Calu3 (cell line): ENCODE data around the gene NANOGP8. TPM values are rescaled to one million over a fixed set of nuclear protein-coding genes. Genes with fewer than 3 reads are reported as not detected.

Experiments
- BruUV-seq: library from RNA; stranded (reverse); fragments of 400-500 nt; replicated peaks from 2 replicates; lab custom pipeline; 2021; lab: Mats Ljungman, UMichigan
- CTCF ChIA-PET: fragments of 300-600 bp; sonication (Branson Sonifier 250); formaldehyde crosslinking; loops from one replicate; lab custom pipeline; 2022; ENCODE audit warnings: antibody characterized with exemption; lab: Charles Lee
- DNase-seq: peaks from one replicate; pipeline ENCODE4 v3.0.0; 2022
- H3K27ac Mint-ChIP-seq: one replicate; pipeline ENCODE4 v1.8.0; 2022; ENCODE audit warnings: mixed read lengths; ENCODE audit not compliant: unreplicated experiment
- H3K27me3 Mint-ChIP-seq: one replicate; pipeline ENCODE4 v1.8.0; 2022; ENCODE audit warnings: mixed read lengths; ENCODE audit not compliant: unreplicated experiment
- H3K36me3 Mint-ChIP-seq: one replicate; pipeline ENCODE4 v1.8.0; 2022; ENCODE audit warnings: mild to moderate bottlenecking, moderate library complexity, mixed read lengths; ENCODE audit not compliant: insufficient read depth, unreplicated experiment
- H3K4me1 Mint-ChIP-seq: one replicate; pipeline ENCODE4 v1.8.0; 2022; ENCODE audit warnings: mild to moderate bottlenecking, low read depth, mixed read lengths; ENCODE audit not compliant: unreplicated experiment
- H3K4me3 Mint-ChIP-seq: one replicate; pipeline ENCODE4 v1.8.0; 2022; ENCODE audit warnings: mild to moderate bottlenecking, low read depth, moderate library complexity, mixed read lengths; ENCODE audit not compliant: unreplicated experiment
- H3K9me3 Mint-ChIP-seq: one replicate; pipeline ENCODE4 v1.8.0; 2022; ENCODE audit warnings: low read depth, mixed read lengths; ENCODE audit not compliant: unreplicated experiment
- intact Hi-C: fragments of 100-400 bp; cut with micrococcal nuclease; formaldehyde crosslinking; loops from one replicate; pipeline ENCODE4 v1.10.0; 2022; ENCODE audit not compliant: unreplicated experiment
- total RNA-seq: library from RNA; stranded (reverse); gene quantifications from 2 replicates; pipeline ENCODE4 v1.2.3, GENCODE V29; 2022
- TF ChIP-seq, protein P1 (sequence below): fragments of 200-600 bp; IDR thresholded peaks from one replicate; pipeline ENCODE4 v1.8.0; 2022; ENCODE audit warnings: antibody characterized with exemption; ENCODE audit not compliant: unreplicated experiment

Gene NANOGP8
- total RNA-seq, 1 experiment from 2014 or later = not detected

DNA sequence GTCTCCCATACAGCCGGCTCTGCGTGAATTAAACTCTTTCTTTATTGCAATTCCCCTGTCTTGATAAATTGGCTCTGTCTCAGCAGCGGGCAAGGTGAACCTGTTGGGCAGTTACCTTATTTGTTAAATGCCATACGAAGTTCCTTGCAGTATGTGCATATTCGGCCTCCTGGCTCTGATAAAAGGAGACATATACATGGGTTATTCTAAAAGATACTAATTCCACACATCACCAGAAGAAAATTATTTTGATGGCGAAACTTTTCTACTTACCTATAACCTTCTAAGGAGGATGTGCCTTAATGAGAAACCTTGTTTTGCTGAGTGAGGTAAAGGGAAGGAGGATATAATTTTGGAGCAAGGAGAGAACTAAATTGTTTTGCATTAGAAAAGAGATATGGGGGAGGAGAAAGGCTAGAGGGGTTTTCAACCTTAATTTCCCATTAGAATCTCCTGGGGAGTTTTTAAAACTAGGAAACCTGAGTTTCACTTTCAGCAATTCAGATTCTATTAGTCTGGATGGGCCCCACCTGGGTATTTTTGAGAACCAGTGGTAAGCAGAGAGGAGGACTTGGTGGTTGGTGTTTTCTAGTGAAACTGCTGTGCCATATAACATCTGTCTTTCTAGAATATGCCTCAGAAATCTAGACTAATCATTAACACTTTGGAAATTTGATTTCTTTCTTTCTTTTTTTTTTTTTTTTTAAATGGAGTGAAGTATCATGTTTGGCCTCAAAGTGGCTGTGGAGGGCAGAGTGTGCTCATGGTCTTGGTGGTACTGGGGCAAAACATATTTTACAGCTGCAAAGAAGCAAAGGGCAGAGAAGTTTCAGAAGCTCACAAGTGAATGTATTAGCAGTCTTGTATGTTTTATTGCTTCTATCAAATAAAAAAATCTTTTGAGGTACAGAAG is 23.0 kb downstream of the NANOGP8 start:
- intact Hi-C loops = no loop called here

DNA sequence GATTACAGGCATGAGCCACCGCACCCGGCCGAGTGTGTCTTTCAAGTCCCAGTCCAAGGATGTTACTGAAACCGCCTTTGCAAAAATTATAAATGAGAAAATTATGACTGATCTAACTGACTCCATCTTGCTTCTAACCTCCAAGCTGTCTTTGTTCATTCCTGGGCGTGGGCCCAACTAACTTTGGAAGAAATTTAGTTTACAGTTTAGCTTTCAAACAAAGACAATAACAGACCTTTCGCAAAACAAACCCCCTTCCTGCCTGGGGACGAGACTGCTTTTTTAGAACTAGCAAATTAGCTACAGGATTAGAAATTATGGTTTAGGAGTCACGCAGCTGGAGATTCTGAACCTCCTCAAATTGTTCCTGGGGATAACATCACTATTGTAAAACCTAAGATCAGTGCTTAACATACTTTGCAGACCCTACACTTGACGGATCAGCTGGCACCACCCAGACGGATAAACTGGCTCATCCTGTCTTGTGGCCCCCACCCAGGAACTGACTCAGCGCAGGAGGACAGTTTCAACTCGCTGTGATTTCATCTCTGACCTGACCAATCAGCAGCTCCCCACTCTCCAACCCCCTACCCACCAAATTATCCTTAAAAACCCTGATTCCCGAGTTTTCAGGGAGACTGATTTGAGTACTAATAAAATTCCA is 23.8 kb downstream of the NANOGP8 start:
- CTCF ChIA-PET = no interaction called here
- TF ChIP-seq, protein P1, sequence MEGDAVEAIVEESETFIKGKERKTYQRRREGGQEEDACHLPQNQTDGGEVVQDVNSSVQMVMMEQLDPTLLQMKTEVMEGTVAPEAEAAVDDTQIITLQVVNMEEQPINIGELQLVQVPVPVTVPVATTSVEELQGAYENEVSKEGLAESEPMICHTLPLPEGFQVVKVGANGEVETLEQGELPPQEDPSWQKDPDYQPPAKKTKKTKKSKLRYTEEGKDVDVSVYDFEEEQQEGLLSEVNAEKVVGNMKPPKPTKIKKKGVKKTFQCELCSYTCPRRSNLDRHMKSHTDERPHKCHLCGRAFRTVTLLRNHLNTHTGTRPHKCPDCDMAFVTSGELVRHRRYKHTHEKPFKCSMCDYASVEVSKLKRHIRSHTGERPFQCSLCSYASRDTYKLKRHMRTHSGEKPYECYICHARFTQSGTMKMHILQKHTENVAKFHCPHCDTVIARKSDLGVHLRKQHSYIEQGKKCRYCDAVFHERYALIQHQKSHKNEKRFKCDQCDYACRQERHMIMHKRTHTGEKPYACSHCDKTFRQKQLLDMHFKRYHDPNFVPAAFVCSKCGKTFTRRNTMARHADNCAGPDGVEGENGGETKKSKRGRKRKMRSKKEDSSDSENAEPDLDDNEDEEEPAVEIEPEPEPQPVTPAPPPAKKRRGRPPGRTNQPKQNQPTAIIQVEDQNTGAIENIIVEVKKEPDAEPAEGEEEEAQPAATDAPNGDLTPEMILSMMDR = no peak
- BruUV-seq = no TSS peak

More for the DNA sequence above, 23.0 kb downstream of the NANOGP8 start:
- no peak for DNase-seq
- CTCF ChIA-PET = no interaction called here
- no peak overlapping the region for H3K4me3 Mint-ChIP-seq
- H3K27me3 Mint-ChIP-seq = no peaks in the 10 kb centered on the region
- H3K4me1 Mint-ChIP-seq = no peaks in the 10 kb centered on the region
- BruUV-seq = no TSS peak
- no peaks in the 10 kb centered on the region for H3K9me3 Mint-ChIP-seq
- no peak overlapping the region for H3K27ac Mint-ChIP-seq
- TF ChIP-seq, protein P1 = no peak
- H3K36me3 Mint-ChIP-seq = no peaks in the 10 kb centered on the region

DNA sequence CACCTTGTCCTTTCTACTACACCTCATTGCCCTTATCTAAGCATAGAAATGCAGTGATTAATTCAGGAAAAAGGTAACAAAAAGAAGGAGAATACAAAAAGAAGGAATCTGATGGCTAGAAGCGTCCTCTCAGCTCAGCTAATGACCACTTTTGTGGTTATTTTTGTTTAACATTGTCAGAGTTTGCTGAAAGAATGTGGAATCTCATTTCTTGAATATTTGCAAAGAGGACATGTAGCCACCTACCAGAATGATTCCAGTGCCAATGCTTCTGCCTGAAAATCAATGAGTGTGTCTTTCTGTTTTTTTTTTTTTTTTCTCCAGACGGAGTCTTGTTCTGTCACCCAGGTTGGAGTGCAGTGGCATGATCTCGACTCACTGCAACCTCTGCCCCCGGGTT is 24.5 kb downstream of the NANOGP8 start:
- BruUV-seq = no TSS peak
- CTCF ChIA-PET = no interaction called here
- Mint-ChIP-seq H3K4me1 (no peaks in the 10 kb centered on the region), H3K27ac (no peak overlapping the region), H3K4me3 (no peak overlapping the region), H3K9me3 (no peaks in the 10 kb centered on the region), H3K27me3 (no peaks in the 10 kb centered on the region), H3K36me3 (no peaks in the 10 kb centered on the region)
- TF ChIP-seq, protein P1 = no peak
- no peak for DNase-seq
- intact Hi-C loops = no loop called here

More for the DNA sequence above, 23.8 kb downstream of the NANOGP8 start:
- no peaks in the 10 kb centered on the region for H3K36me3 Mint-ChIP-seq
- H3K27me3 Mint-ChIP-seq = no peaks in the 10 kb centered on the region
- no peaks in the 10 kb centered on the region for H3K4me1 Mint-ChIP-seq
- no peak overlapping the region for H3K27ac Mint-ChIP-seq
- no peak overlapping the region for H3K4me3 Mint-ChIP-seq
- DNase-seq = no peak
- intact Hi-C loops = no loop called here
- no peaks in the 10 kb centered on the region for H3K9me3 Mint-ChIP-seq

DNA sequence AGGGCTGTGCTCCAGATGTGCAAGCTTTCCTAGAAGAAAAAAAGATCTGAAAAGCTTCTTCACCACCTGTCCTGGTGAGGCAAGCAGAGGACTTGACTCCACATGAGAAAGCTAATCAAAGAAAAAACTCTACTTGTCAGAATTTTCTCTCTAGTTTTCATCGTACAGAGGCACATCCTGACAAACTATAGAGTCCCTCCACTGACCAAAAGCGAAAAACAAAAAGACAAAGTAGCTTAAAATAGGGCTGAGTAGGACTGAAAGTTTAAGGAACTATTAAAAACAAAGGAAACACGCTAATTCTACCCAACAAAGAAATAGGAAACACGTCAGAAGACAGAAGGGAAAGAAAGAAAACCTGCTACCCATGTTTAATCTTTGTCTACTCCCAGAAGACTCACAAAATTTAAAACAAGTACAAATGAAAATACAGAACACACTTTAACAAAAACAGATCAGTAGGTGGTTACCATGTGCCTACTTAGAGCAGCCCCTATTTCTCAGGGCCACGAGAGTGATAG is 26.5 kb downstream of the NANOGP8 start:
- TF ChIP-seq, protein P1 = no peak
- Mint-ChIP-seq H3K4me3 (no peak overlapping the region), H3K36me3 (no peaks in the 10 kb centered on the region), H3K9me3 (no peaks in the 10 kb centered on the region), H3K27ac (no peak overlapping the region), H3K27me3 (no peaks in the 10 kb centered on the region), H3K4me1 (no peaks in the 10 kb centered on the region)
- BruUV-seq = no TSS peak
- CTCF ChIA-PET = no interaction called here
- intact Hi-C loops = no loop called here
- no peak for DNase-seq
